Measurements from ENCODE around the gene FLT3.
"Not testable (repeated sequence)": the region's sequence is repeated elsewhere in the genome, so short reads cannot be mapped to it uniquely, and the experiment has no call there.

The FLT3 gene

GRCh38 chr13:28100150-28101121, at the start of gene FLT3:
TSS of gene FLT3 (minus strand) at chr13:28100576. CDS start at chr13:28100510, 66 bp downstream.
- Histone ChIP-seq H3K36me3 (ENCODE audit: insufficient read depth, low read length) (no peaks in the 10 kb centered on the region), H3K79me2 (ENCODE audit: control insufficient read depth, insufficient read depth, low read length, unreplicated experiment) (no peaks in the 10 kb centered on the region), H3K27ac (ENCODE audit: low read depth, low read length) (no peak within 1 kb of the TSS), H3K4me1 (ENCODE audit: control insufficient read depth, insufficient read depth, low read length, unreplicated experiment) (peaks cover 4% of the 10 kb centered on the region), H3K4me3 (ENCODE audit: low read depth, low read length) (peak within 1 kb of the TSS; percentile 67), H3K27me3 (ENCODE audit: insufficient read depth, low read length) (peaks cover 77% of the 10 kb centered on the region), H2AFZ (ENCODE audit: low read length, unreplicated experiment) (peak within 1 kb of the TSS; percentile 11)

GRCh38 chr13:28147495-28147894, 47.1 kb upstream of the FLT3 start:
- Histone ChIP-seq H3K4me1 (ENCODE audit: control insufficient read depth, insufficient read depth, low read length, unreplicated experiment) (no peaks in the 10 kb centered on the region), H3K79me2 (ENCODE audit: control insufficient read depth, insufficient read depth, low read length, unreplicated experiment) (peaks cover 75% of the 10 kb centered on the region), H3K4me3 (ENCODE audit: low read depth, low read length) (no peak overlapping the region), H3K27ac (ENCODE audit: low read depth, low read length) (no peak overlapping the region), H2AFZ (ENCODE audit: low read length, unreplicated experiment) (no peak overlapping the region), H3K36me3 (ENCODE audit: insufficient read depth, low read length) (no peaks in the 10 kb centered on the region), H3K27me3 (ENCODE audit: insufficient read depth, low read length) (no peaks in the 10 kb centered on the region)

GRCh38 chr13:28145049-28145448, 44.7 kb upstream of the FLT3 start:
- H3K79me2 ChIP-seq (ENCODE audit: control insufficient read depth, insufficient read depth, low read length, unreplicated experiment), result peaks cover 80% of the 10 kb centered on the region
- no peak overlapping the region for H3K27ac ChIP-seq (ENCODE audit: low read depth, low read length)
- no peaks in the 10 kb centered on the region for H3K27me3 ChIP-seq (ENCODE audit: insufficient read depth, low read length)
- no peaks in the 10 kb centered on the region for H3K36me3 ChIP-seq (ENCODE audit: insufficient read depth, low read length)
- H3K4me3 ChIP-seq (ENCODE audit: low read depth, low read length), result no peak overlapping the region
- H2AFZ ChIP-seq (ENCODE audit: low read length, unreplicated experiment), result no peak overlapping the region
- H3K4me1 ChIP-seq (ENCODE audit: control insufficient read depth, insufficient read depth, low read length, unreplicated experiment), result no peaks in the 10 kb centered on the region

GRCh38 chr13:28141542-28141941, 41.2 kb upstream of the FLT3 start:
- not testable (repeated sequence) for H3K27me3 ChIP-seq (ENCODE audit: insufficient read depth, low read length); H3K4me1 ChIP-seq (ENCODE audit: control insufficient read depth, insufficient read depth, low read length, unreplicated experiment); H3K36me3 ChIP-seq (ENCODE audit: insufficient read depth, low read length); H3K4me3 ChIP-seq (ENCODE audit: low read depth, low read length); H3K27ac ChIP-seq (ENCODE audit: low read depth, low read length); H2AFZ ChIP-seq (ENCODE audit: low read length, unreplicated experiment)
- peaks cover 79% of the 10 kb centered on the region for H3K79me2 ChIP-seq (ENCODE audit: control insufficient read depth, insufficient read depth, low read length, unreplicated experiment)

GRCh38 chr13:28140433-28141125, 40.2 kb upstream of the FLT3 start:
- peak overlapping the region; percentile 59 for H2AFZ ChIP-seq (ENCODE audit: low read length, unreplicated experiment)
- H3K79me2 ChIP-seq (ENCODE audit: control insufficient read depth, insufficient read depth, low read length, unreplicated experiment), result peaks cover 76% of the 10 kb centered on the region
- peak overlapping the region; percentile 94 for H3K27ac ChIP-seq (ENCODE audit: low read depth, low read length)
- H3K4me3 ChIP-seq (ENCODE audit: low read depth, low read length), result peak overlapping the region; percentile 97
- H3K36me3 ChIP-seq (ENCODE audit: insufficient read depth, low read length), result no peaks in the 10 kb centered on the region
- no peaks in the 10 kb centered on the region for H3K27me3 ChIP-seq (ENCODE audit: insufficient read depth, low read length)
- peaks cover 4% of the 10 kb centered on the region for H3K4me1 ChIP-seq (ENCODE audit: control insufficient read depth, insufficient read depth, low read length, unreplicated experiment)

GRCh38 chr13:28138756-28139470, 38.5 kb upstream of the FLT3 start:
- Histone ChIP-seq H3K4me3 (ENCODE audit: low read depth, low read length) (peak overlapping the region; percentile 97), H3K27ac (ENCODE audit: low read depth, low read length) (peak overlapping the region; percentile 94), H3K79me2 (ENCODE audit: control insufficient read depth, insufficient read depth, low read length, unreplicated experiment) (peaks cover 64% of the 10 kb centered on the region), H2AFZ (ENCODE audit: low read length, unreplicated experiment) (peak overlapping the region; percentile 76), H3K4me1 (ENCODE audit: control insufficient read depth, insufficient read depth, low read length, unreplicated experiment) (peaks cover 4% of the 10 kb centered on the region), H3K36me3 (ENCODE audit: insufficient read depth, low read length) (no peaks in the 10 kb centered on the region), H3K27me3 (ENCODE audit: insufficient read depth, low read length) (no peaks in the 10 kb centered on the region)

- Histone ChIP-seq H3K79me2 (ENCODE audit: control insufficient read depth, insufficient read depth, low read length, unreplicated experiment) (peaks cover 57% of the 10 kb centered on the region), H2AFZ (ENCODE audit: low read length, unreplicated experiment) (peak within 1 kb of the TSS; percentile 95), H3K4me1 (ENCODE audit: control insufficient read depth, insufficient read depth, low read length, unreplicated experiment) (peaks cover 4% of the 10 kb centered on the region), H3K36me3 (ENCODE audit: insufficient read depth, low read length) (no peaks in the 10 kb centered on the region), H3K4me3 (ENCODE audit: low read depth, low read length) (peak within 1 kb of the TSS; percentile 97), H3K27me3 (ENCODE audit: insufficient read depth, low read length) (no peaks in the 10 kb centered on the region), H3K27ac (ENCODE audit: low read depth, low read length) (peak within 1 kb of the TSS; percentile 94)
Measured at GRCh38 chr13:28138012-28138755, 37.8 kb upstream of the FLT3 start, which contains the start of gene PAN3. TSS of gene PAN3 (plus strand) at chr13:28138545. CDS start at chr13:28138658, 113 bp downstream.

GRCh38 chr13:28137596-28137995, 37.2 kb upstream of the FLT3 start:
- H2AFZ ChIP-seq (ENCODE audit: low read length, unreplicated experiment), result peak overlapping the region; percentile 95
- H3K79me2 ChIP-seq (ENCODE audit: control insufficient read depth, insufficient read depth, low read length, unreplicated experiment), result peaks cover 51% of the 10 kb centered on the region
- H3K36me3 ChIP-seq (ENCODE audit: insufficient read depth, low read length), result no peaks in the 10 kb centered on the region
- peaks cover 4% of the 10 kb centered on the region for H3K4me1 ChIP-seq (ENCODE audit: control insufficient read depth, insufficient read depth, low read length, unreplicated experiment)
- H3K27ac ChIP-seq (ENCODE audit: low read depth, low read length), result peak overlapping the region; percentile 94
- H3K27me3 ChIP-seq (ENCODE audit: insufficient read depth, low read length), result no peaks in the 10 kb centered on the region
- H3K4me3 ChIP-seq (ENCODE audit: low read depth, low read length), result peak overlapping the region; percentile 97

GRCh38 chr13:28136916-28137315, 36.5 kb upstream of the FLT3 start:
- no peak overlapping the region for H3K27ac ChIP-seq (ENCODE audit: low read depth, low read length)
- no peak overlapping the region for H2AFZ ChIP-seq (ENCODE audit: low read length, unreplicated experiment)
- H3K79me2 ChIP-seq (ENCODE audit: control insufficient read depth, insufficient read depth, low read length, unreplicated experiment), result peaks cover 44% of the 10 kb centered on the region

GRCh38 chr13:28131646-28132045, 31.3 kb upstream of the FLT3 start:
- H3K79me2 ChIP-seq (ENCODE audit: control insufficient read depth, insufficient read depth, low read length, unreplicated experiment), result peaks cover 4% of the 10 kb centered on the region
- H3K27me3 ChIP-seq (ENCODE audit: insufficient read depth, low read length), result no peaks in the 10 kb centered on the region
- no peak overlapping the region for H3K4me3 ChIP-seq (ENCODE audit: low read depth, low read length)
- no peaks in the 10 kb centered on the region for H3K4me1 ChIP-seq (ENCODE audit: control insufficient read depth, insufficient read depth, low read length, unreplicated experiment)
- no peak overlapping the region for H3K27ac ChIP-seq (ENCODE audit: low read depth, low read length)
- H3K36me3 ChIP-seq (ENCODE audit: insufficient read depth, low read length), result no peaks in the 10 kb centered on the region
- H2AFZ ChIP-seq (ENCODE audit: low read length, unreplicated experiment), result no peak overlapping the region

More at GRCh38 chr13:28136916-28137315, 36.5 kb upstream of the FLT3 start:
- peak overlapping the region; percentile 97 for H3K4me3 ChIP-seq (ENCODE audit: low read depth, low read length)
- H3K27me3 ChIP-seq (ENCODE audit: insufficient read depth, low read length), result no peaks in the 10 kb centered on the region
- H3K36me3 ChIP-seq (ENCODE audit: insufficient read depth, low read length), result no peaks in the 10 kb centered on the region
- peaks cover 4% of the 10 kb centered on the region for H3K4me1 ChIP-seq (ENCODE audit: control insufficient read depth, insufficient read depth, low read length, unreplicated experiment)
